Psoas muscle (tissue), 8 donors: Measurements from ENCODE around the gene THAP12. TPM values are rescaled to one million over a fixed set of nuclear protein-coding genes. Genes with fewer than 3 reads are reported as not detected.

ENCODE experiments used
- ATAC-seq, 4 donors: fragments of 200-7000 bp; cut with Tn5 transposase; one replicate each; pipeline ENCODE4 v1.9.1; 2020; ENCODE audit warnings: moderate library complexity in 3 of 4, mild to moderate bottlenecking in 2 of 4
- DNase-seq, 2 donors: peaks; one replicate each; pipeline ENCODE4 v3.0.0-alpha.2; 2020
- H3K27ac ChIP-seq: fragments of 200-600 bp; one replicate; pipeline ENCODE4 v1.8.0; 2022
- H3K27me3 ChIP-seq, 3 donors: fragments of 200-600 bp in 1 of 3; one replicate each; pipeline versions ENCODE4 v1.6.1 to v1.8.0; 2013 to 2022; ENCODE audit warnings: low read length in 2 of 3, mild to moderate bottlenecking in 2 of 3, moderate library complexity in 1 of 3; ENCODE audit not compliant: insufficient read depth in 3 of 3
- H3K36me3 ChIP-seq, 2 donors: fragments of 200-600 bp in 1 of 2; one replicate each; pipeline versions ENCODE4 v1.6.1 to v1.8.0; 2013 to 2022; ENCODE audit warnings: low read depth in 1 of 2, mild to moderate bottlenecking in 1 of 2, moderate library complexity in 1 of 2; ENCODE audit not compliant: insufficient read depth in 1 of 2
- H3K4me1 ChIP-seq: fragments of 200-600 bp; one replicate; pipeline ENCODE4 v1.8.0; 2022
- H3K4me3 ChIP-seq: fragments of 200-600 bp; one replicate; pipeline ENCODE4 v1.8.0; 2022; ENCODE audit warnings: mild to moderate bottlenecking
- H3K9me3 ChIP-seq: fragments of 200-600 bp; one replicate; pipeline ENCODE4 v1.8.0; 2022
- CTCF ChIP-seq: fragments of 200-600 bp; IDR thresholded peaks from one replicate; pipeline ENCODE4 v1.8.0; 2022; ENCODE audit warnings: antibody characterized with exemption
- WGBS, 3 donors: extraction: QIAGEN DNeasy Blood & Tissue Kit; methylation state at CpG; one replicate each; pipeline versions ENCODE4 v1.1.6 to v1.1.7; 2013; 5-methylcytosine and 5-hydroxymethylcytosine counted together
- intact Hi-C, 2 donors: fragments of 100-400 bp; cut with DNase I; formaldehyde crosslinking; loops; one replicate each; pipeline versions ENCODE4 v1.11.0 to v1.14.2; 2022
- polyA plus RNA-seq, 3 donors: library from polyadenylated mRNA; stranded (reverse); fragments of 200-250 nt; gene quantifications; one replicate each; pipeline ENCODE4 v1.2.3, GENCODE V29; 2013
- total RNA-seq, 4 donors: library from RNA; stranded (reverse); fragmentation: NEBNext Ultra II Directional in 2 of 4; extraction: Animal tissue kit (Norgen Biotek cat#: 25700) in 2 of 4; gene quantifications; one replicate each; pipeline versions ENCODE4 v1.2.1 to v1.2.4, GENCODE V29; 2021 to 2023
- donor health status: healthy with polysubstance abuse.
- donor health status: DM: no; HTN: no; CAD: no; lungs with moderate emphysema.
- donor health status: Bipolar disorder and iron deficiency.
- donor health status: healthy.
- donor health status: DM: yes; HTN: yes; CAD: no.
- donor health status: DM: no; HTN: no; CAD: no.
- donor health status: DM: no; HTN: no; CAD: no.
- donor health status: DM: yes; HTN: yes; CAD: no.

THAP12 gene
- total and polyA plus RNA-seq, 7 donors: 15.6 to 38.1 (median 34.2) TPM

GRCh38 chr11:76380159-76380976 is 564 bp downstream of the THAP12 start:
- DNase-seq (peak; percentile 48 to 72), ATAC-seq (peak in 3 of 4 donors; percentile 2 to 4 (median 3))
- Histone ChIP-seq H3K4me3 (peak overlapping the region; percentile 90), H3K4me1 (peaks cover 35% of the 10 kb centered on the region), H3K27ac (peak overlapping the region; percentile 84), H3K27me3 (no peaks in the 10 kb centered on the region), H3K9me3 (no peaks in the 10 kb centered on the region), H3K36me3 (peaks cover 0 to 3% of the 10 kb centered on the region in 2 donors)
- TF ChIP-seq CTCF: no peak
- intact Hi-C loops: loop anchor here in 1 of 2 donors (2.0 kb wide), 1 partner anchor 64 kb away; the partner anchor contains the start of gene EMSY
- WGBS, 3 donors: 0 to 1% (median 0%) methylated on average over 40 to 72 of the region's 85 CpGs

- peaks cover 39% of the 10 kb centered on the region for H3K4me1 ChIP-seq
- ATAC-seq: no peak
Measured at GRCh38 chr11:76379807-76380158, 1.1 kb downstream of the THAP12 start.

GRCh38 chr11:76376746-76377558 is 4.0 kb downstream of the THAP12 start:
- no peaks in the 10 kb centered on the region for H3K36me3 ChIP-seq
- H3K27ac ChIP-seq: no peak overlapping the region
- DNase-seq (no peak), ATAC-seq (no peak)
- H3K4me3 ChIP-seq: no peak overlapping the region
- H3K9me3 ChIP-seq: no peaks in the 10 kb centered on the region
- WGBS, 3 donors: 85 to 91% (median 89%) methylated on average over 7 of the region's 7 CpGs
- TF ChIP-seq CTCF: no peak
- peaks cover 35% of the 10 kb centered on the region for H3K4me1 ChIP-seq
- intact Hi-C loops: no loop called here
- H3K27me3 ChIP-seq: no peaks in the 10 kb centered on the region

More at GRCh38 chr11:76379807-76380158, 1.1 kb downstream of the THAP12 start:
- peak overlapping the region; percentile 90 for H3K4me3 ChIP-seq
- no peak for TF ChIP-seq CTCF
- WGBS, 3 donors: 22 to 25% (median 23%) methylated on average over 6 of the region's 6 CpGs
- intact Hi-C loops: loop anchor here in 1 of 2 donors (2.0 kb wide), 1 partner anchor 65 kb away; the partner anchor contains the start of gene EMSY
- DNase-seq: no peak
- no peaks in the 10 kb centered on the region for H3K27me3 ChIP-seq
- H3K9me3 ChIP-seq: no peaks in the 10 kb centered on the region
- peaks cover 0 to 2% of the 10 kb centered on the region in 2 donors for H3K36me3 ChIP-seq
- peak overlapping the region; percentile 84 for H3K27ac ChIP-seq

- DNase-seq: no peak
- 67 to 75% (median 69%) methylated on average over 3 of the region's 3 CpGs for WGBS, 3 donors
- H3K36me3 ChIP-seq: no peaks in the 10 kb centered on the region
- H3K4me3 ChIP-seq: no peak overlapping the region
- H3K27ac ChIP-seq: no peak overlapping the region
- intact Hi-C loops: no loop called here
- H3K4me1 ChIP-seq: peaks cover 47% of the 10 kb centered on the region
- ATAC-seq: no peak
- no peaks in the 10 kb centered on the region for H3K9me3 ChIP-seq
- no peaks in the 10 kb centered on the region for H3K27me3 ChIP-seq
- TF ChIP-seq CTCF: no peak
Measured at GRCh38 chr11:76371170-76371569, 9.8 kb downstream of the THAP12 start.
